Ureter (tissue), 1 donor: Measurements from ENCODE around the gene SCAP. TPM values are rescaled to one million over a fixed set of nuclear protein-coding genes. Genes with fewer than 3 reads are reported as not detected.
"Not testable (repeated sequence)": the region's sequence is repeated elsewhere in the genome, so short reads cannot be mapped to it uniquely, and the experiment has no call there.

Experiments
- DNase-seq: peaks from one replicate; pipeline ENCODE4 v3.0.0-alpha.2; 2020; ENCODE audit warnings: low spot score
- total RNA-seq: library from RNA; stranded (reverse); gene quantifications from one replicate; pipeline ENCODE4 v1.2.4, GENCODE V29; 2023
- donor health status: DM: yes; HTN: yes; CAD: no.

Gene SCAP
- total RNA-seq = 139 TPM

DNA sequence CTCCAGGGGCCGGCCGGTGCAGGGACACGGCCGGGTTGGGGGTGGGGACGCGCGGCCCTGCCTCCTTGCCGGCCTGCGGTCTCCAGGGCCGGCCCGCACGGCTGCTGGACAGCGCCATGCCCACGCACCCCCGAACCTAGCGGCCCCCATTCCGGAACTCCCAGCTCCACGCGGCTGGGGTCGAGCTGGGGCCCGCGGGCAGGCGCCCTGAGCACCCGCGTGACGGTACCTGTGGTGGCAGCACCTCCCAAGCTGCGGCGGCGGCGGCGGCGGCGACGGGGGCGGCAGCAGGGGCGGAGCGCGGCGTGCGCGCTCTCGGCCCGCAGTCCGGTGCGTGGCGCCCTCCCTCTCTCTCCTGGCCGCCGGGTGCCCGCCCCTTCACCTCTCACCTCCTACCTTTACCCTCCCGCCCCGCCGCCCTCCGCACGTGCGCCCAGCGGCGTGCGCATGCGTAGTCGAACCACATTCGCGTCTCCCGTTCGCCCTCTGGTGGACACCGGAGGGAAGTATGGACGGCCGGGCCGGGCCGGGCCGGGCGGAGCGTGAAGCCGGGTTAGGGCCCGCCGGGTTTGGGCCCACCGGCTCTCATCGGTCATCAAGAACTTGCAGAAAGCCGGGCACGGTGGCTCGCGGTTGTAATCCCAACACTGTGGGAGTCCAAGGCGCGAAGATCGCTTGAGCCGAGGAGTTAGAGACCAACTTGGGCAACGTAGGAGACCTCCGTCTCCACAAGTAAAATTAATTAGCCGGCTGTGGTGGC lies at the start of gene SCAP:
Gene SCAP, minus strand, starts transcription at position 372 of the 760 bp plus-strand sequence. CDS start 32,948 bp downstream, outside the sequence.
- peak; percentile 95 for DNase-seq

DNA sequence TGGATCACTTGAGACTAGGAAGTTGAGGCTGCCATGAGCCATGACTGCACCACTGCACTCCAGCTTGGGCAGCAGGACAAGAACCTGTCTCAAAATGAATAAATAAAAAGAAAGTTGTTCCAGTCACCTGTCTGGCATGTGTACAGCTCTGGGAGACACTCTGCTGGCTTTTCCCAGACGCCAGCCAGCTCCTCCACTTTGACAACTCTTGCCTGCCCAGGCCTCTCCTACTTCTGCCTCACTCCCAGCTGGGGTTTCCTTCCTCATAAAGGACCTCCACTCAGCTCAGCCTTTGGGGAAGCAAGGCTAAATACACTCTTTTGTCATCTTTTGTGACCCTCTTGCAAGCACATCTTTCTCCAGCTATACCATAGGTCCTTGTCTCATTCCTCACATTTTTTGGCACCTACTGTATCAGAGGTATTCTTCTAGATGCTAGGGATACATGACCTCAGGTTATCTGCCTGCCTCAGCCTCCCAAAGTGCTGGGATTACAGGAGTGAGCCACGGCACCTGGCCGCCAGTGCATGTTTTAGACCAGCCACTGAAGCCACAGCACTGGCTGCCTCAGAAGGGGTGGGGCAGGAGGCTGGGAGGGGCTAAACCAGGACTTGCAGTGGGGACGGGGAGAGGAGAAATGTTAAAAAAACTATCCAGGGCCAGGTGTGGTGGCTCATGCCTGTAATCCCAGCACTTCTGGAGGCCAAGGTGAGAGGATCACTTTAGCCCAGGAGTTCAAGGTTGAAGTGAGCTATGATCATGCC lies 47.8 kb upstream of the SCAP start:
- no peak for DNase-seq

DNA sequence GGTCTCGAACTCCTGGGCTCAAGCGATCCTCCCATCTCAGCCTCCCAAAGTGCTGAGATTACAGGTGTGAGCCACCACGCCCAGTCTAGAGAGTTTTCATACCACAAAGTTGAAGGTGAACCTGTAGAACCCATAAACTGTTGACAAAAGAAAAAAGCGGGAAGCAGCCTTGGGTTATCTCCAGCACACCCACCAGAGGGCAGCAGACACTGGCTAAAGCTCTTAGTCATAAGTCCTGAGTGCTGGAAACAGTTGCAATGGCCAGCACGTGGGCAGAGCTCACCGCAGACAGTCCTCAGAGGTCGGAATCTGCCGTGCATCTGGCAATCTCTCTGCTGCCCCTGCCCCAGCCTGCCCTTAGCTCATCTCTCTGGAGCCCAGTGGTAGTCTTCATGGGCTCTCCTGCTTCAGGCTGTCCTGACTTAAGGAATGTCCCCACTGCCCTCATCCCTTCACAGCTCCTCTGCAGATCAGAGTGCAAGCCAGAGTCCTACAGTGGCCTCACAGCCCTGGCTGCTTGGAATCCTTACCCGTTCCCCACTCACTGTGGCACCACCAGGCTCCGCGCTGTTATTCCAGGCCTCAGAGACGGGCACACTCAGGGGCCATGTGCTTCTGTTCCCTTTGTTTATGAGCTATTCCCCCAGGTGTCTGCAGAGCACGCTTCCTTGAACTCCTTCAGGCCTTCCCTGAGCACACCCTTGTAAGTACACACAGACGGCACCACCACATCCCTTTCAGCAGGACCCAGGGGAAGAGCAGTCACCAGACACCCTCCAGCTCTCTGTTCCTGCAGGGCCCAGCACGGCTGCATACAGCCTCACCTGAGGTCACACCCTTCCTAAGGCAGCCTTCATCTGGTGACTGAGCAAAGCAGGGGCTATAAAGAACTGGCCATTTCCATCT lies 46.6 kb upstream of the SCAP start:
- peak; percentile 87 for DNase-seq

DNA sequence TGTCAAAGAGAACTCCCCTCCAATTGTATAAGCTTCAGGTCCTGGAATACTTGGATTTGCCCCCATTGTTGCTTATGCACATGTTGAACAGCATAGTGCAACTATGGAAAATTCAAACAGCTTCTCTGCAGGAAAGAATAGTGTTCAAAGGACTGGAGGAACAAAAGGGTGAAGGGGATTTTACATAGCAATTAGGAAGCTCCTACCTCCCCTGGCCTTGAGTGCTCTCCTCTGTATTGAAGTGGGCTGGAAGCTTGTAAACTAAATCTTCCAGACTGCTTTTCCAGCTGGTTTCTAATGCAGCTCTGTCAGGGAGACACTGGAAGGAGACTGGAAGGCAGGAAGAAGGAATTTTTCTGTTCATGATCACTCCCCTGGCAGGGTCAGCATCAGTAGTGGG lies 45.0 kb upstream of the SCAP start:
- no peak for DNase-seq

DNA sequence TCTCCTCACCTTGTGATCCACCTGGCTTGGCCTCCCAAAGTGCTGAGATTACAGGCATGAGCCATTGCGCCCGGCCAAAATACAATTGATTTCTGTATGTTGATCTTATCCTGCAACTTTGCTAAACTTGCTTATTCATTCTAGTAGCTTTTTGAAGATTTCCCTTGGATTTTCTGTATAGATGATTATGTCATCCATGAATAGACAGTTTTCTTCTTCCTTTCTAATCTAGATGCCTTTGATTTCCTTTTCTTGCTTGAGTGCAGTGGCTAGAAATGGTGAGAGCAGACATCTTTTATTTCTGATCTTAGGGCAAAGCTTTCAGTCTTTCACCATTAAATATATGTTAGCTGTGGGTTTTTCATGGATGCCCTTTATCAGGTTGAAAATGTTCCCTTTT lies 42.2 kb upstream of the SCAP start:
- DNase-seq = no peak

DNA sequence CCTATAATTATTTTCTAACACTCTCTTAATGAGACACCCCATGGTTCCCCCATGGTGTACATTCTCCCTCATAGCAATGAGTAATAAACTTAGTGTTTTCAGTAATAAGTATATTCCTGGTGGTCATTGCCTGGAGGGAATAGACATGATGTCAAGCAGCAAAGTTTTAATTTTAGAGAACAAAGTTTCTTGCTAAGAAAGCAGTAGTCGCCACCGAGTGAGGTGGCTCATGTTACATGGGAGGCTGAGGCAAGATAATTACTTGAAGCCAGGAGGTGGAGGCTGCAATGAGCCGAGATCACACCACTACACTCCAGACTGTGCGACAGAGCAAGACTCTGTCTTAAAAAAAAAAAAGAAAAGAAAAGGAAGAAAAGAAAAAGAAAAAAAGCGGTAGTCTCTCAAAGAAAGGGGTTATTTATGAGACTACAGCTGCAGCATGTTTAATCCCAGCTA lies 40.2 kb upstream of the SCAP start:
- no peak for DNase-seq

DNA sequence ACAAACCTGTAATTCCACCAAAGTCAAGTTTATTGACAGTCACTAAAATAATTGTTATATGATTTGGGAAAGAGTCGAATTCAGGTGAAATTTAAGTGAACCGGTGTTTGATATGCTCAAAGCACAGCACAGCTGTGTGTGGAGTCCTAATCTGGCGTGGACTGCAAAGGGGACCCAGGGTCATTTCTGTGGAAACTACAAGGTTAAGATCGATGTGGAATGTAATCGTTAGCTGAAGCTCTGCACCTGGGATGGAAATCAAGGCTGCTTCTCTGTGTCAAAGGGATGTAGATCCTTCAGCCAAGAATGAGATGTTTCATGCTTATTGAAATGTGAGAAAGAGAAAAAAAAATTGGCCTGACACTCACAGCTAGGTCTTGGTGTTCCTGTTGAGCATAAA lies 39.4 kb upstream of the SCAP start:
- no peak for DNase-seq

DNA sequence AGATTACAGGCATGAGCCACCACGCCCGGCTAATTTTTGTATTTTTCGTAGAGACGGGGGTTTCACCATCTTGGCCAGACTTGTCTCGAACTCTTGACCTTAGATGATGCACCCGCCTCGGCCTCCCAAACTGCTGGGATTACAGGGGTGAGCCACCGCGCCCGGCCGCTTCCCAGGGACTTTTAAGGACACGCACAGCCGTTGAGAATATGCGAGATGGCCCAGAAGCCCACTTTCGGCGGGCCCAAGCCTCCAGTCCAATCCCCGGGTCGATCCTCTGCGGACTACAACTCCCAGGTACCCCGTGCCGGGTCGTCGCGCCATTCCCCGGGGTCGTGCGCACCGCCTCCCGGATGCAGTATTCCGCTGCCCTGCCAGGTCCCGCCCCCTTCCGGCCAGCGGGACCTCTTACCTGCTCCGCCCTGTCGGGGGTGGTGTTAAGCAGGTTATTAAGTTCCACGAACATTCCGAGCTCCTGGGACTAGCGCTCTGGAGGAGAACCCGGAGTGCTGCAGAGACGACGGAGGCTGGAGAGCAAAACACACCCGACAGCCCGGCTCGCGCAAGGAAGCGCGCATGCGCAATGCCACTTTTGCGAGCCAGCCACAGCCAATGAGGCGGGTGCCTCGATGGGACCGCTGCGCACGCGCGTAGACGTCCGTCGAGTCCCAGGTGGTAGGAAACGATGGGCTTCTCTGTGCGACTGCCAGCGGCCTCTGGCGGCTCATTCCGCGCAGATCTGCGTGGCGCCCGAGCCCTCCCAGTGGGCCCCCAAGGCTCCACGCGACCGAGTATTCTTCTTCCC lies 37.6 kb upstream of the SCAP start, which contains the start of gene ELP6:
Gene ELP6, minus strand, starts transcription at position 588 of the 805 bp plus-strand sequence. Its CDS starts 122 bp downstream, at position 466.
- peak; percentile 97 for DNase-seq

DNA sequence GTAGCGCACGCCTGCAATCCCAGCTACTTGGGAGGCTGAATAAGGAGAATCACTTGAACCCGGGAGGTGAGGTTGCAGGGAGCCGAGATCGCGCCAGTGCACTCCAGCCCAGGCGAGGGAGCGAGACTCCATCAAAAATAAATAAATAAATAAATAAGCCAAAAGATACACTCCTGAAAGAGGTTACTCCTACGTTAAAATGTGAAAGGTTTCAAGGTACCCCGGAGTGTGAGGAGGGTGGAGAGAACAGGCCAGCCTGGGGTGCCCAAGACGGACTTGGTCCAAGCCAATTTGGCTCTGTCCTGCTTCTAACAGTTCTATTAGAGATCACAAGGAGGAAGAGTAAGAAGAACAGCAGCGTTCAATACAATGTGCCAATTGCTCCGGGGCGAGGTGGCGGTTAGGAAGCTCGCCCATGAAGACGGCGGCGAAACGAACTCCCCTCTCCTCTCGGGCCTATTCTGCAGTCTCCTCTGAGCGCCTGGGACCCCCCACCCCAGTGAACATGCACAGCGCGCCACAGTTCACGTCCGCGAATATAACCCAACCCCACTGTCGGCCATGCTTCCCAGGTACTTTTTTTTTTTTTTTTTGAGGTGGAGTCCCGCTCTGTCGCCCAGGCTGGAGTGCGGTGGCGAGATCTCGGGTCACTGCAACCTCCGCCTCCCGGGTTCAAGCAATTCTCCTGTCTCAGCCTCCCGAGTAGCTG lies 36.8 kb upstream of the SCAP start:
- no peak for DNase-seq

DNA sequence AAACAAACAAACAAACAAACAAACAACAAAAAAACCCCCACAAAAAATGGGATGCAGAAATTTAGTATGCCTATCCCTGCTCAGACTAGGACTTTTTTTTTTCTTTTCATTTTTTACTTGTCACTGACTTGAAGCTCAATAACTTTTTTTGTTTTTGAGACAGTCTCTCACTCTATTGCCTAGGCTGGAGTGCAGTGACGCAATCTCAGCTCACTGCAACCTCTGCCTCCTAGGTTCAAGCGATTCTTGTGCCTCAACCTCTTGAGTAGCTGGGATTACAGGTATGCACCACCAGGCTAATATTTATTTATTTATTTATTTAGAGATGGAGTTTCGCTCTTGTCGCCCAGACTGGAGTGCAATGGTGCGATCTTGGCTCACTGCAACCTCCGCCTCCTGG lies 29.5 kb upstream of the SCAP start:
- DNase-seq = not testable (repeated sequence)

DNA sequence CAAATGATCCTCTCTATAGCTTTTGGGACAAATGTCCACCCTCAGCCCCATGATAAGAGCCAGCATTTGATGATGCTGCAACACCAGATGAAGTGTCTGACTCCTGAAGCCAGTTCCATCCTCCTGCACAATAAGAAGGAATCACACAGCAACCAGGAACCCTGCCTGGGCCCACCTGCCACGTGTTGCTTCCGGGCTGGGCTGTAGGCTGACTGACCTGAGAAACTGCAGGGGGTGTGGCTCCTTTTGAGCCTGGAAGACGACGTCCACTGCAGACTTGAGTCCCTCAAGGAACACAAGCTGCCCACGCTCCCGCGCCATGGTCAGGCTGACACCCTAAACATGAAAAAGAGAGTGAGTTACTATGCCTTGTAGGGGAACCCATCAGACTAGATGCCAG lies 28.4 kb upstream of the SCAP start:
- no peak for DNase-seq

DNA sequence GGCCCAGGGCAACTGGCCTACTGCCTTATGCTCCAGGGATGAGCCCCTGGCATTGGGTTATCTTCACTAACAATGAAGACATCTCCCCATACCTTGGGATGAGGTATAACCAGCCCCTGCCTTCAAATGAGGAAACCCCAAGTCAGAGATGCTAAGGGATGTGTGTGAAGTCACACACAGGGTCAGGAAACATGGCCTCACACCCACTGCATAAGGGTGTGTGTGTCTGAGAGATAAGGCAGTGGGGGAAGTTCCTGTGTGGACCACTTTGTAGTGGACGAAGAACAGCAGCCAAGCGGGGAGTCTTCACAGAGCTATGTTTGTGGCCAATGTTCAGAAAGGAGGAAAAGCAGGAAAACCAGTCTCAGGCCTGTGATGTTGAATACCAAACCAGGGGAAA lies 27.3 kb upstream of the SCAP start:
- no peak for DNase-seq

DNA sequence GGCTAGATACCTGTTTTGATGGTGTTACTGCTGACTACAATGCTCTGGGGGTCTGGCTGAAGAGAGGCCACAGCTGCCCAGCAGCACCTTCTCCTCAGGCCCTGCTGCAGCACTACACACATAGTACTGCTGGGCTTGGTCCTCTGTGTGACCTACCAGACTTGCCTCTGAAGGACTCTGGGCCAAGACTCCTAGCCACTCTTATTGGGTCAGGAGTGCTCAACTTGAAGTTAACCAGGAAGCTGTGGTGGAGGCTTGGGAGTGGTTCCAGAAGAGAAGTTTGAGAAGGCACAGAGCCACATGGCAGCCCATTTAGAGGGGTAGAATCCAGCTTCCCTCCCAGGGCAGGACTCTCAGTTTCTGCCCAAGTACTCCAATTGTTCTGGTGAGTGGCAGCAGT lies 21.2 kb upstream of the SCAP start:
- DNase-seq = no peak

DNA sequence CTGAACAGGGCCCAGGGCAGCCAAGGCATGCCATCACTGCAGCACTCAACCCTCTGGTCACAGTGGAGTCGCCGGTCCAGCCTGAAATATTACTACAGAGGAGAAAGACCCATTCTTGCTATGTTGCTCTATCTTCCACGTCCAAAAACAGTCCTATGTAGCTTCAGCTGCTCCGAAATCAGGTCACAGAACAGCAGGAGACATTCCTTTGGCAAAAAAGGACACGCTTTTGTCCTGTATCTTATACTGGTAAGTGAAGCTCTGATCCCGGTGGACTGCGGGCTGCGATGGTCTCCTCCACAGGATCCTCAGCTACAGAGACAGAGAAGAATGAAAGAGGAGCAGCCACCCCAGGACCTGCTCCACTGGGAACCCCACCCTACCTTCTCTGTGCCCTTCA lies 20.1 kb upstream of the SCAP start:
- no peak for DNase-seq

DNA sequence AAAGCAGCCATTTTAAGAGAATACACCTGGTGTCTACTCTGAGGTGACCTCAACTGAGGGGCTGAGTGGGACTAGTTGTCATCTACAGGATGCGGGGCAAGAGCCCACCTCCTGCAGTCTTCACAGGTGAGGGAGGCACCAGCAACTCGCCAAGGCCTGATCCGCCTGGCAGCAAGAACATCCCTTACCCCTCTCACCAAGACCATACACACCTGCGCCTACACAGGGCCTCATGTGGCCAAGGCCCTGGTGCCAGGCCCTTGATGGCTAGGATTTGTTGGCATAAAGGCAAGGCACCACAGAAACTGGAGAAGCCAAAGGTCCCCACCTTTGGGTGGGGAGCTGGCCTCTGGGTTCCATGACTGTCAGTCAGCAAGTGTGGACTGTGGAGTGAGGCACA lies 19.4 kb upstream of the SCAP start:
- no peak for DNase-seq

DNA sequence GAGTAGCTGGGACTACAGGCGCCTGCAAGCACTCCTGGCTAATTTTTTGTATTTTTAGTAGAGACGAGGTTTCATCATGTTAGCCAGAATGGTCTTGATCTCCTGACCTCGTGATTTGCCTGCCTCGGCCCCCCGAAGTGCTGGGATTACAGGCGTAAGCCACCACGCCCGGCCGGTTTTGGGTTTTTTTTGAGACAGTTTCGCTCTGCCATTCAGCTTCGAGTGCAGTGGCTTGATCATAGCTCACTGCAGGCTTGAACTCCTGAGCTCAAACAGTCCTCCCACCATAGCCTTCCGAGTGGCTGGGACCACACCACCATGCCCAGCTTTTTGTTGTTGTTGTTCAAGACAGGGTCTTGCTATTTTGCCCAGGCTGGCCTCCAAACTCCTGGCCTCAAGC lies 16.0 kb upstream of the SCAP start:
- no peak for DNase-seq

DNA sequence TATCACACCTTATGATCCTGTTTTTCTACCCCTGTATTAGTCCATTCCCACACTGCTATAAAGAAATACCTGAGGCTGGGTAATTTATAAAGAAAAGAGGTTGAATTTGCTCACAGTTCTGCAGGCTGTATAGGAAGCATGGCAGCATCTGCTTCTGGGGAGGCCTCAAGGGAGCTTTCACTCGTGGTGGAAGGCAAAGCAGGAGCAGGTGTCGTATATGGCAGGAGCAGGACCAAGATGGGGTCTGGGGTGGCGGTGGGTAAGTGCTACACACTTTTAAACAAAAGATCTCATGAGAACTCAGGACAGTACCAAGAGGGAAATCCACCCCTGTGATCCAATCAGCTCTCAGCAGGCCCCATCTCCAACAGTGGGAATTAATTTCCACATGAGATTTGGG lies 15.4 kb upstream of the SCAP start:
- DNase-seq = no peak

DNA sequence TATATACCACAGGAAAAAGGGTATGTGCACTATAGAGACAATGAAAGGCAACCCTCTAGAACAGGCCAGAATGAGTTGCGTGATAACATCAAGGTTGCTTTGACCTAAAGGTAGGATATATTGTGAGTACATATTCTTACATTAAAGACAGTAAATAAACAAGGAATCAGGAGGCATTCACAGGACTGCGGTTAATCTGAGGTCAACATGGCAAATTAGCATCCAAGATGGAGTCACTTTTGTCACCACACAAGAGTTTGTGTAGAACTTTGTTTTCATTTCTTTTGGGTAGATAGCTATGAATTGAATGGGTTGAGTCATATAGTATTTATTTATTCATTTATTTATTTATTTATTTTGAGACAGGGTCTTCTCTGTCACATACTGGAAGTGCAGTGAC lies 11.5 kb upstream of the SCAP start:
- DNase-seq = no peak

DNA sequence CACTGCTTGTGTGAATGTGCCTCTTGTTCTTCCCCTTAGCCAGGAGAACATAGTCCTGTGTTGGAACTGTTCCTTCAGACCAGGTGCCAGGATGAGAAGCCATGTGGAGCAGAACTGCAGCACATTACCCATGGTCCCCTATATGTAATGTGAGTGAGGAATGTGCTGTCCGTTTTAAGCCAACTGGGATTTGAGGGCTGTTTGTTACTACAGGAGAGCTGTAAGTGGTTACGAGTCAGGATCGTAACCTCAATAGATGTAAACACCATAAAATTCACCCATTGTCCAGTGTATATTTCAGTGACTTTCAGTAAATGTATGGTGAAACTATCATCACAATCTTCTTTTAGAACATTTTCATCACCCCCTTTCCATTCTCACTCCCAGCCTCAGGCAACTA lies 10.1 kb upstream of the SCAP start:
- DNase-seq = no peak

DNA sequence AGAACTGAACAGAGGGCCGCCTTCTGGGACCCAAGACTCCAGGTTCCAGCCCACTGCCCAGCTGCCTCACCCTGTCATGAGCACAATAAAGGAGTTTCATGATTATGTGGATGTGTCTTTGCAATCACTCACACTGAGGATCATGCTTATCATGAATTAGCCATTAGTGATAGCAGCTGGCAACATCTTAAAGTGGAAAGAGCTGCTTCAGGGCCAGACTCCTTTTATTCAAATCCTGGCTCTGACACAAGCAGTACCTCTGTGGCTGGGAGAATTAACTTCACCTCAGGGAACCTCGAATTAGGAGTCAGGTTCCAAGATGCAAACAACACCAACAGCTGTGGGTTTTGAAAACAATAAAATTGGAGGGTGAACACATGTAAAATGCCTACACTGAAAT lies 6.6 kb upstream of the SCAP start:
- DNase-seq = no peak

DNA sequence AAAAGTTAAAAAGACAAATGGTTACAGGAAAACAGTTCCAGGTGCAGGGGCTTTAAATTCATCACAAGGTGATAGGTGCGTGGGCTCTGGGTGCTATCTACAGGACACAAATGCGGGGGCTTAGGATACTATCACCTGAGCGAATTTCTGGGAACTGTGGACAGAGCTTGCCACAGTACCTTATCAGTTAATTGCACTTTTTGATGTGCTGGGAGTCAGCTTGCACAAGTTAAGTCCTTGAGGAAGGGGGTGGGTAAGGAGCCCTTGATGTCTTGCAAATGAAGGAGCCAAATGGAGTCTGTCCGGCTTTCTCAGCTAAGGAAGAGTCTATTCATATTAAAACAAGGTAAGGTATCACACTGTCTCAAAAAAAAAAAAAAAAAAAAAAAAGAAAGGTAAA lies 6.0 kb upstream of the SCAP start:
- DNase-seq = not testable (repeated sequence)
